Endothelial cell of umbilical vein (primary cell): ENCODE measurements around the gene COTL1. TPM values are rescaled to one million over a fixed set of nuclear protein-coding genes. Genes with fewer than 3 reads are reported as not detected.

ENCODE experiments used
- BruUV-seq: library from RNA; stranded (reverse); fragments of 400-500 nt; replicated peaks from 2 replicates; lab custom pipeline; 2021; lab: Mats Ljungman, UMichigan
- CTCF ChIA-PET: fragments of 300-600, 350-600 bp; sonication (Branson Sonifier 250); formaldehyde crosslinking; loops from one replicate; lab custom pipeline; 2021; ENCODE audit warnings: antibody characterized with exemption, inconsistent platforms; lab: Charles Lee
- POLR2A ChIA-PET: fragments of 300-600, 350-600 bp; sonication (Branson Sonifier 250); formaldehyde crosslinking; loops from one replicate; lab custom pipeline; 2021; ENCODE audit warnings: antibody characterized with exemption, inconsistent platforms; lab: Charles Lee
- DNase-seq: peaks from one replicate; pipeline ENCODE4 v3.0.0-alpha.2; 2011; ENCODE audit warnings: low read depth, low spot score
- FAIRE-seq: peaks from 2 replicates; lab custom pipeline; 2011; peaks lifted over from hg19 to GRCh38; lab: Jason Lieb, UNC
- H2AFZ ChIP-seq: 2 replicates; pipeline ENCODE4 v1.6.0; 2012; ENCODE audit warnings: low read depth, low read length, control low read depth, inconsistent platforms
- H3K27ac ChIP-seq: 2 replicates; pipeline ENCODE4 v1.5.1; 2011; ENCODE audit warnings: low read depth, mild to moderate bottlenecking, control low read depth, low read length, moderate library complexity; ENCODE audit not compliant: insufficient read depth
- H3K27me3 ChIP-seq, 2 experiments: 2 replicates each; pipeline versions ENCODE4 v1.6.0 to v1.6.1; 2011; ENCODE audit warnings: low read length in 2 of 2, mixed read lengths in 1 of 2; ENCODE audit not compliant: control insufficient read depth in 2 of 2, insufficient read depth in 2 of 2
- H3K36me3 ChIP-seq, 2 experiments: 2 replicates in 1 of 2; 3 replicates in 1 of 2; pipeline ENCODE4 v1.5.1; 2011; ENCODE audit warnings: low read length in 2 of 2, mild to moderate bottlenecking in 1 of 2, moderate library complexity in 1 of 2; ENCODE audit not compliant: control insufficient read depth in 2 of 2, insufficient read depth in 2 of 2; ENCODE audit errors: extremely low read depth in 1 of 2
- H3K4me1 ChIP-seq: 3 replicates; pipeline ENCODE4 v1.5.1; 2011; ENCODE audit warnings: mild to moderate bottlenecking, low read length; ENCODE audit not compliant: control insufficient read depth, insufficient read depth; ENCODE audit errors: extremely low read depth
- H3K4me2 ChIP-seq: 2 replicates; pipeline ENCODE4 v1.6.1; 2011; ENCODE audit warnings: low read length, control low read depth, mixed read lengths; ENCODE audit not compliant: insufficient read depth
- H3K4me3 ChIP-seq, 3 experiments: fragments of 200-600 bp in 1 of 3; sonication (generic), shearing (Covaris generic) in 1 of 3; replicated peaks in 1 of 3; 2 replicates each; pipeline ENCODE4 v1.5.1; 2011 to 2016; ENCODE audit warnings: control low read depth in 3 of 3, low read length in 3 of 3, mild to moderate bottlenecking in 2 of 3, inconsistent platforms in 1 of 3, low read depth in 1 of 3, moderate library complexity in 1 of 3; ENCODE audit not compliant: insufficient read depth in 1 of 3
- H3K79me2 ChIP-seq: 2 replicates; pipeline ENCODE4 v1.6.0; 2012; ENCODE audit warnings: low read length, inconsistent platforms; ENCODE audit not compliant: control insufficient read depth, insufficient read depth
- H3K9ac ChIP-seq: replicated peaks from 2 replicates; pipeline ENCODE3; 2011; ENCODE audit warnings: low read length, control low read depth; ENCODE audit not compliant: insufficient read depth; ENCODE audit errors: extremely low read depth
- H3K9me1 ChIP-seq: replicated peaks from 3 replicates; pipeline ENCODE4 v1.6.0; 2011; ENCODE audit warnings: mild to moderate bottlenecking, low read length; ENCODE audit not compliant: control insufficient read depth, insufficient read depth; ENCODE audit errors: extremely low read depth
- H3K9me3 ChIP-seq: replicated peaks from 2 replicates; pipeline ENCODE4 v1.5.1; 2012; ENCODE audit warnings: low read length, inconsistent platforms; ENCODE audit not compliant: control insufficient read depth, insufficient read depth
- H4K20me1 ChIP-seq: replicated peaks from 2 replicates; pipeline ENCODE3; 2011; ENCODE audit warnings: mild to moderate bottlenecking, low read length; ENCODE audit not compliant: control insufficient read depth, insufficient read depth; ENCODE audit errors: extremely low read depth
- CTCF ChIP-seq, 2 donors: IDR thresholded peaks; 1 replicate in 1 of 2; 2 replicates in 1 of 2; pipeline ENCODE4 v1.5.1; 2011; ENCODE audit warnings: low read length in 2 of 2, mild to moderate bottlenecking in 2 of 2, moderate library complexity in 2 of 2, control low read depth in 1 of 2, inconsistent platforms in 1 of 2, low read depth in 1 of 2; ENCODE audit not compliant: insufficient read depth in 1 of 2; ENCODE audit errors: extremely low read depth in 1 of 2
- EZH2 ChIP-seq: IDR thresholded peaks from 2 replicates; pipeline ENCODE4 v1.6.1; 2012; ENCODE audit warnings: borderline replicate concordance, low read depth, mild to moderate bottlenecking, moderate library complexity, low read length, inconsistent platforms; ENCODE audit not compliant: severe bottlenecking
- FOS ChIP-seq: IDR thresholded peaks from 2 replicates; pipeline ENCODE4 v1.6.1; 2011; ENCODE audit warnings: mild to moderate bottlenecking, low read length, moderate library complexity, borderline replicate concordance; ENCODE audit not compliant: insufficient read depth
- GATA2 ChIP-seq: IDR thresholded peaks from 2 replicates; pipeline ENCODE4 v1.7.0; 2011; ENCODE audit warnings: low read depth, mild to moderate bottlenecking, moderate library complexity, mixed read lengths, low read length; ENCODE audit not compliant: insufficient read length, insufficient read depth
- JUN ChIP-seq: IDR thresholded peaks from 2 replicates; pipeline ENCODE4 v1.6.1; 2011; ENCODE audit warnings: borderline replicate concordance, low read depth; ENCODE audit not compliant: insufficient read length, insufficient read depth
- MAX ChIP-seq: IDR thresholded peaks from 2 replicates; pipeline ENCODE4 v1.6.1; 2011; ENCODE audit not compliant: insufficient read depth, insufficient read length
- MYC ChIP-seq: IDR thresholded peaks from one replicate; pipeline ENCODE4 v1.6.1; 2011; ENCODE audit warnings: mild to moderate bottlenecking, low read depth, low read length
- POLR2A ChIP-seq: IDR thresholded peaks from 2 replicates; pipeline ENCODE4 v1.6.1; 2012; ENCODE audit warnings: low read depth, mild to moderate bottlenecking, control low read depth, low read length
- POLR2AphosphoS5 ChIP-seq: IDR thresholded peaks from 2 replicates; pipeline ENCODE4 v1.6.1; 2012; ENCODE audit warnings: low read depth, mild to moderate bottlenecking, control low read depth, low read length, moderate library complexity; ENCODE audit not compliant: insufficient read depth
- dilution Hi-C: fragments of 300-500 bp; cut with MboI; formaldehyde crosslinking; loops from one replicate; pipeline ENCODE4 v1.15.0; 2019; ENCODE audit warnings: low sequenced_read_pairs; ENCODE audit not compliant: extremely low pct_ligation_motif_present
- intact Hi-C: fragments of 100-400 bp; cut with micrococcal nuclease; formaldehyde crosslinking; loops from one replicate; pipeline ENCODE4 v1.10.0; 2022
- polyA plus RNA-seq, 4 experiments: library from polyadenylated mRNA; depleted of rRNA in 3 of 4; stranded (reverse) in 3 of 4; unstranded in 1 of 4; fragments of >200 nt; gene quantifications; 2 replicates each; pipeline versions ENCODE4 v1.2.1 to v1.2.3, GENCODE V29; 2011 to 2012; ENCODE audit warnings: missing spikeins in 1 of 4
- total RNA-seq: library from RNA; stranded (reverse); gene quantifications from 2 replicates; pipeline ENCODE4 v1.2.3, GENCODE V29; 2021

Gene COTL1
- total and polyA plus RNA-seq, 2 donors (not counting 3 experiments of a cell fraction or from before 2014, with no cell fraction given): 90.0 to 200 TPM

GRCh38 chr16:84582958-84583516 lies 34.8 kb downstream of the COTL1 start:
- no peak overlapping the region for H3K9ac ChIP-seq
- TF ChIP-seq POLR2AphosphoS5 (no peak), MAX (no peak), EZH2 (no peak), MYC (no peak), GATA2 (no peak), JUN (no peak), POLR2A (no peak), FOS (no peak), CTCF (IDR thresholded peaks at IDR 0.05; ENCODE audit: extremely low read depth in 1 of 2, insufficient read depth in 1 of 2, low read depth in 1 of 2, low read length in 2 of 2) (no peak)
- H3K79me2 ChIP-seq: peaks cover 6% of the 10 kb centered on the region
- H4K20me1 ChIP-seq: no peaks in the 10 kb centered on the region
- no TSS peak for BruUV-seq
- H3K4me2 ChIP-seq: no peak overlapping the region
- FAIRE-seq: no peak
- H2AFZ ChIP-seq: no peak overlapping the region
- H3K4me3 ChIP-seq: no peak overlapping the region
- H3K9me1 ChIP-seq: no peaks in the 10 kb centered on the region
- ChIA-PET POLR2A (no interaction called here), CTCF (no interaction called here)
- intact Hi-C loops (no loop called here), dilution Hi-C loops (no loop called here)
- no peaks in the 10 kb centered on the region for H3K9me3 ChIP-seq
- H3K4me1 ChIP-seq: no peaks in the 10 kb centered on the region
- H3K27ac ChIP-seq: no peak overlapping the region
- H3K27me3 ChIP-seq: no peaks in the 10 kb centered on the region
- peaks cover 0 to 12% of the 10 kb centered on the region in 2 experiments for H3K36me3 ChIP-seq
- no peak for DNase-seq
